K562 (cell line): ENCODE data around the gene ITK. TPM values are rescaled to one million over a fixed set of nuclear protein-coding genes. Genes with fewer than 3 reads are reported as not detected.

ENCODE experiments used
- polyA plus RNA-seq, 8 experiments: library from polyadenylated mRNA; depleted of rRNA in 4 of 8; stranded (reverse) in 5 of 8; unstranded in 3 of 8; fragments of >200 nt; fragmentation: Nextera tagmentation in 2 of 8; fragmentation: Illumina TruSeq in 1 of 8; extraction: Ambion mirVana in 2 of 8; extraction: Trizol in 1 of 8; gene quantifications; 2 replicates each; pipeline versions ENCODE4 v1.2.1 to v1.2.3, GENCODE V29; 2011 to 2014; ENCODE audit warnings: inconsistent platforms in 1 of 8, missing spikeins in 1 of 8
- total RNA-seq, 7 experiments: library from RNA; depleted of rRNA in 6 of 7; stranded (reverse); fragments of >200 nt in 6 of 7; fragmentation: Illumina TruSeq in 2 of 7; extraction: Trizol in 2 of 7; gene quantifications; 2 replicates each; pipeline versions ENCODE4 v1.2.1 to v1.2.3, GENCODE V29; 2011 to 2021; ENCODE audit warnings: low replicate concordance in 1 of 7
- TF ChIP-seq, protein P1 (sequence below), 2 experiments: fragments of 450-650 bp in 1 of 2; sonication (generic) in 1 of 2; formaldehyde crosslinking in 1 of 2; IDR thresholded peaks; 2 replicates each; pipeline versions ENCODE4 v1.7.1 to v1.9.0; 2016 to 2022; ENCODE audit warnings: inconsistent platforms in 1 of 2, mild to moderate bottlenecking in 1 of 2, missing genetic modification reagents in 1 of 2

ITK gene
- total and polyA plus RNA-seq, 9 of the 15 experiments (the other 6 are each of a cell fraction or from before 2014, with no cell fraction given) = 0.04 to 0.75 TPM; not detected in 7

DNA sequence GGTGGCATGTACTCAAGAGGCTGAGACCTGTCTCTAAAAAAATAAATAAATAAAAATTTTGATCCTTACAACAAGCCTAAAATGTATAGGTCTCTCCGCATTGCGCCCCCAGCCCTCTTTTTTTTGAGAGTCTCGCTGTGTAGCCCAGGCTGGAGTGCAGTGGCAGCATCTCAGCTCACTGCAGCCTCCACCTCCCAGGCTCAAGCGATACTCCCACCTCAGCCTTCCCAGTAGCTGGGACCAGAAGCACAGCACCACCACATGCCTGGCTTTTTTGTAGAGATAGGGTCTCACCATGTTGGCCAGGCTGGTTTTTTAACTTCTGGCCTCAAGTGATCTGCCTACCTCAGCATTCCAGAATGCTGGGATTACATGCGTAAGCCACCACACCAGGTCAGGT lies 12.4 kb upstream of the ITK start (continued):
- TF ChIP-seq, protein P1, sequence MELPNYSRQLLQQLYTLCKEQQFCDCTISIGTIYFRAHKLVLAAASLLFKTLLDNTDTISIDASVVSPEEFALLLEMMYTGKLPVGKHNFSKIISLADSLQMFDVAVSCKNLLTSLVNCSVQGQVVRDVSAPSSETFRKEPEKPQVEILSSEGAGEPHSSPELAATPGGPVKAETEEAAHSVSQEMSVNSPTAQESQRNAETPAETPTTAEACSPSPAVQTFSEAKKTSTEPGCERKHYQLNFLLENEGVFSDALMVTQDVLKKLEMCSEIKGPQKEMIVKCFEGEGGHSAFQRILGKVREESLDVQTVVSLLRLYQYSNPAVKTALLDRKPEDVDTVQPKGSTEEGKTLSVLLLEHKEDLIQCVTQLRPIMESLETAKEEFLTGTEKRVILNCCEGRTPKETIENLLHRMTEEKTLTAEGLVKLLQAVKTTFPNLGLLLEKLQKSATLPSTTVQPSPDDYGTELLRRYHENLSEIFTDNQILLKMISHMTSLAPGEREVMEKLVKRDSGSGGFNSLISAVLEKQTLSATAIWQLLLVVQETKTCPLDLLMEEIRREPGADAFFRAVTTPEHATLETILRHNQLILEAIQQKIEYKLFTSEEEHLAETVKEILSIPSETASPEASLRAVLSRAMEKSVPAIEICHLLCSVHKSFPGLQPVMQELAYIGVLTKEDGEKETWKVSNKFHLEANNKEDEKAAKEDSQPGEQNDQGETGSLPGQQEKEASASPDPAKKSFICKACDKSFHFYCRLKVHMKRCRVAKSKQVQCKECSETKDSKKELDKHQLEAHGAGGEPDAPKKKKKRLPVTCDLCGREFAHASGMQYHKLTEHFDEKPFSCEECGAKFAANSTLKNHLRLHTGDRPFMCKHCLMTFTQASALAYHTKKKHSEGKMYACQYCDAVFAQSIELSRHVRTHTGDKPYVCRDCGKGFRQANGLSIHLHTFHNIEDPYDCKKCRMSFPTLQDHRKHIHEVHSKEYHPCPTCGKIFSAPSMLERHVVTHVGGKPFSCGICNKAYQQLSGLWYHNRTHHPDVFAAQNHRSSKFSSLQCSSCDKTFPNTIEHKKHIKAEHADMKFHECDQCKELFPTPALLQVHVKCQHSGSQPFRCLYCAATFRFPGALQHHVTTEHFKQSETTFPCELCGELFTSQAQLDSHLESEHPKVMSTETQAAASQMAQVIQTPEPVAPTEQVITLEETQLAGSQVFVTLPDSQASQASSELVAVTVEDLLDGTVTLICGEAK (IDR thresholded peaks at IDR 0.05) = no peak
- TF ChIP-seq, protein P1 (CRISPR knock-in tag; IDR thresholded peaks at IDR 0.05) = no peak
